ENCODE results near the gene SF3B3.

DNA sequence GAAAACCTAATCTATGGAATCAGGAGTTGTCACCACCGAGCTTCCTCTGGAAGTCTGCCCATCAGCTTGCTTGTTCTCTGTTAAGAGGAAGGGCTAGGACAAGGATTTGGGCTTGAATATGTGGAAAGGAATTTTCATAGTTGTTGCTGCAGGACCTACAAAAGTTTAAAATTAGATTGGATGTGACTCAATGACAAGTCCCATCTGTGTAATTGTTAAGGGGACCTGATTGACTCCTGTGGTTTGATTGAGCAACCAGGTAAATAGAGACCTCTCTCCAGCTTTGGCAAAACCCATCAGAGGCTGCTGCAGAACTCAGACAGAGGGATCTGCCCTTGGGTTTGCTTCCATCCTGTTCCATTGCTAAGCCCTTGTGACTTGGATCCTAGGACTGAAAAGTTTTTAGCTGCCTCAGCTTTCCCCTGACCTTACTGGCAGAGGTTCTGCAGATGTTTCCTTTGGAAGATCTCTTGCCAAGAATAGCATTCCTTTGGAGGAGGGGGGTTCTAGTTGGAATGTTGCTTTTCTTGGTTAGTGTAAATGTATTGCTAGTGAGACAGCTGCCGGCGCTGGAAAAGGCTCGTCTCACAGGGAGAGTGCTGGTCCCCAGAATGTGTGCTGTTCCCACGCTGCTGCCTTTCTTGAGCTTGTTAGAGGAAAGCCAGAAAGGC lies 50.0 kb downstream of the SF3B3 start:
- TF ChIP-seq NRF1 (IDR thresholded peaks at IDR 0.05; ENCODE audit: low read depth, low read length) (no peak), EP300 (IDR thresholded peaks at IDR 0.05; ENCODE audit: borderline replicate concordance in 1 of 2, low read depth in 1 of 2, low read length in 1 of 2) (no peak), EZH2phosphoT487 (IDR thresholded peaks at IDR 0.05; ENCODE audit: borderline replicate concordance, low read depth) (no peak), FOXJ3 (CRISPR knock-in tag; IDR thresholded peaks at IDR 0.05) (no peak)
- TF ChIP-seq, protein P1, sequence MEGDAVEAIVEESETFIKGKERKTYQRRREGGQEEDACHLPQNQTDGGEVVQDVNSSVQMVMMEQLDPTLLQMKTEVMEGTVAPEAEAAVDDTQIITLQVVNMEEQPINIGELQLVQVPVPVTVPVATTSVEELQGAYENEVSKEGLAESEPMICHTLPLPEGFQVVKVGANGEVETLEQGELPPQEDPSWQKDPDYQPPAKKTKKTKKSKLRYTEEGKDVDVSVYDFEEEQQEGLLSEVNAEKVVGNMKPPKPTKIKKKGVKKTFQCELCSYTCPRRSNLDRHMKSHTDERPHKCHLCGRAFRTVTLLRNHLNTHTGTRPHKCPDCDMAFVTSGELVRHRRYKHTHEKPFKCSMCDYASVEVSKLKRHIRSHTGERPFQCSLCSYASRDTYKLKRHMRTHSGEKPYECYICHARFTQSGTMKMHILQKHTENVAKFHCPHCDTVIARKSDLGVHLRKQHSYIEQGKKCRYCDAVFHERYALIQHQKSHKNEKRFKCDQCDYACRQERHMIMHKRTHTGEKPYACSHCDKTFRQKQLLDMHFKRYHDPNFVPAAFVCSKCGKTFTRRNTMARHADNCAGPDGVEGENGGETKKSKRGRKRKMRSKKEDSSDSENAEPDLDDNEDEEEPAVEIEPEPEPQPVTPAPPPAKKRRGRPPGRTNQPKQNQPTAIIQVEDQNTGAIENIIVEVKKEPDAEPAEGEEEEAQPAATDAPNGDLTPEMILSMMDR (IDR thresholded peaks at IDR 0.05), result no peak

Measured in SK-N-SH (cell line).